Amniotic epithelial cell (primary cell): ENCODE data around the gene ATP7A.
"Not testable (repeated sequence)": the region's sequence is repeated elsewhere in the genome, so short reads cannot be mapped to it uniquely, and the experiment has no call there.

Experiments used
- DNase-seq: peaks from one replicate; pipeline ENCODE4 v3.0.0-alpha.2; 2010; ENCODE audit warnings: low read depth

ATP7A gene

GRCh38 chrX:78037881-78038280 lies 127.4 kb downstream of the ATP7A start:
- DNase-seq, result no peak

GRCh38 chrX:78042601-78043000 lies 132.1 kb downstream of the ATP7A start:
- DNase-seq, result no peak

GRCh38 chrX:78046362-78046761 lies 135.9 kb downstream of the ATP7A start:
- DNase-seq, result no peak

GRCh38 chrX:78048052-78048451 lies 137.6 kb downstream of the ATP7A start:
- DNase-seq, result no peak

- DNase-seq, result no peak
Observed at GRCh38 chrX:78063687-78064086, 153.2 kb downstream of the ATP7A start.

- DNase-seq, result no peak
Observed at GRCh38 chrX:78064152-78064551, 153.7 kb downstream of the ATP7A start.

- peak; percentile 41 for DNase-seq
Observed at GRCh38 chrX:78064698-78065601, 154.5 kb downstream of the ATP7A start.

- DNase-seq, result no peak
Observed at GRCh38 chrX:78066110-78066509, 155.6 kb downstream of the ATP7A start.

GRCh38 chrX:78071331-78071730 lies 160.8 kb downstream of the ATP7A start:
- no peak for DNase-seq

GRCh38 chrX:78073147-78074077 lies 162.9 kb downstream of the ATP7A start:
- not testable (repeated sequence) for DNase-seq

- no peak for DNase-seq
Observed at GRCh38 chrX:78074088-78074487, 163.6 kb downstream of the ATP7A start.

- DNase-seq, result no peak
Observed at GRCh38 chrX:78075787-78076389, 165.4 kb downstream of the ATP7A start.

- DNase-seq, result not testable (repeated sequence)
Observed at GRCh38 chrX:78081413-78081812, 170.9 kb downstream of the ATP7A start.

GRCh38 chrX:78092296-78092695 lies 181.8 kb downstream of the ATP7A start:
- peak; percentile 21 for DNase-seq

- DNase-seq, result no peak
Observed at GRCh38 chrX:78098108-78098507, 187.6 kb downstream of the ATP7A start.
